HepG2 (cell line): ENCODE data around the gene SIVA1. TPM values are rescaled to one million over a fixed set of nuclear protein-coding genes. Genes with fewer than 3 reads are reported as not detected.

Experiments used
- LCORL ChIP-seq, 2 experiments: fragments of 450-650 bp in 1 of 2; sonication (generic) in 1 of 2; formaldehyde crosslinking in 1 of 2; IDR thresholded peaks; 2 replicates each; pipeline versions ENCODE4 v1.5.0 to v1.6.1; 2017 to 2020; ENCODE audit warnings: antibody characterized with exemption in 1 of 2, missing genetic modification reagents in 1 of 2
- MXD4 ChIP-seq: IDR thresholded peaks from 2 replicates; pipeline ENCODE4 v1.6.1; 2016; ENCODE audit warnings: mild to moderate bottlenecking, missing biosample characterization, missing genetic modification reagents
- NAIF1 ChIP-seq: sonication (generic); formaldehyde crosslinking; IDR thresholded peaks from 2 replicates; pipeline ENCODE4 v1.5.0; 2020; ENCODE audit warnings: mild to moderate bottlenecking, missing genetic modification reagents, borderline replicate concordance
- PITX1 ChIP-seq: sonication (generic); formaldehyde crosslinking; IDR thresholded peaks from 2 replicates; pipeline ENCODE4 v1.5.1; 2020; ENCODE audit warnings: mild to moderate bottlenecking, missing genetic modification reagents
- RARA ChIP-seq: IDR thresholded peaks from 2 replicates; pipeline ENCODE4 v1.6.1; 2016; ENCODE audit warnings: missing genetic modification reagents, missing compliant biosample characterization
- ZNF232 ChIP-seq: sonication (generic); formaldehyde crosslinking; IDR thresholded peaks from 2 replicates; pipeline ENCODE4 v1.4.0; 2020; ENCODE audit warnings: missing genetic modification reagents, borderline replicate concordance
- ZNF234 ChIP-seq: sonication (generic); formaldehyde crosslinking; conservative IDR thresholded peaks from 2 replicates; pipeline ENCODE4 v1.5.1; 2020; ENCODE audit warnings: mild to moderate bottlenecking, missing genetic modification reagents
- ZNF670 ChIP-seq: sonication (generic); formaldehyde crosslinking; IDR thresholded peaks from 2 replicates; pipeline ENCODE4 v1.8.0; 2022; ENCODE audit warnings: mild to moderate bottlenecking, missing genetic modification reagents, borderline replicate concordance
- ZNF777 ChIP-seq: sonication (generic); formaldehyde crosslinking; IDR thresholded peaks from 2 replicates; pipeline ENCODE4 v1.4.0; 2020; ENCODE audit warnings: missing genetic modification reagents
- polyA plus RNA-seq, 8 experiments: library from polyadenylated mRNA; depleted of rRNA in 3 of 8; stranded (reverse) in 7 of 8; unstranded in 1 of 8; fragments of >200 nt; fragmentation: Illumina TruSeq in 4 of 8; extraction: Trizol in 4 of 8; gene quantifications; 2 replicates each; pipeline versions ENCODE4 v1.2.1 to v1.2.3, GENCODE V29; 2011 to 2016; ENCODE audit warnings: low read depth in 4 of 8, missing spikeins in 1 of 8, mixed read lengths in 1 of 8; ENCODE audit not compliant: insufficient read depth in 1 of 8
- total RNA-seq, 5 experiments: library from RNA; depleted of rRNA; stranded (reverse); fragments of >200 nt; fragmentation: Illumina TruSeq; extraction: Trizol; gene quantifications; 2 replicates each; pipeline ENCODE4 v1.2.3, GENCODE V29; 2016; ENCODE audit warnings: low read depth in 1 of 5
- TF ChIP-seq, protein P1 (sequence below): sonication (generic); formaldehyde crosslinking; IDR thresholded peaks from 2 replicates; pipeline ENCODE4 v1.4.0; 2020; ENCODE audit warnings: mild to moderate bottlenecking, missing genetic modification reagents
- TF ChIP-seq, protein P2 (sequence below): sonication (generic); formaldehyde crosslinking; IDR thresholded peaks from 2 replicates; pipeline ENCODE4 v1.9.0; 2021; ENCODE audit warnings: missing genetic modification reagents, mild to moderate bottlenecking, borderline replicate concordance
- TF ChIP-seq, protein P3 (sequence below): sonication (generic); formaldehyde crosslinking; IDR thresholded peaks from 2 replicates; pipeline ENCODE4 v1.4.0; 2020; ENCODE audit warnings: low read depth, mild to moderate bottlenecking, missing genetic modification reagents
- TF ChIP-seq, protein P4 (sequence below): sonication (generic); formaldehyde crosslinking; IDR thresholded peaks from 2 replicates; pipeline ENCODE4 v1.8.1; 2023; ENCODE audit warnings: missing genetic modification reagents, inconsistent platforms, borderline replicate concordance
- TF ChIP-seq, protein P5 (sequence below): sonication (generic); formaldehyde crosslinking; IDR thresholded peaks from 2 replicates; pipeline ENCODE4 v1.8.1; 2023; ENCODE audit warnings: mild to moderate bottlenecking, missing genetic modification reagents

SIVA1 gene
- total and polyA plus RNA-seq, 2 of the 13 experiments (the other 11 are each of a cell fraction or from before 2014, with no cell fraction given) = 123 to 186 TPM

DNA sequence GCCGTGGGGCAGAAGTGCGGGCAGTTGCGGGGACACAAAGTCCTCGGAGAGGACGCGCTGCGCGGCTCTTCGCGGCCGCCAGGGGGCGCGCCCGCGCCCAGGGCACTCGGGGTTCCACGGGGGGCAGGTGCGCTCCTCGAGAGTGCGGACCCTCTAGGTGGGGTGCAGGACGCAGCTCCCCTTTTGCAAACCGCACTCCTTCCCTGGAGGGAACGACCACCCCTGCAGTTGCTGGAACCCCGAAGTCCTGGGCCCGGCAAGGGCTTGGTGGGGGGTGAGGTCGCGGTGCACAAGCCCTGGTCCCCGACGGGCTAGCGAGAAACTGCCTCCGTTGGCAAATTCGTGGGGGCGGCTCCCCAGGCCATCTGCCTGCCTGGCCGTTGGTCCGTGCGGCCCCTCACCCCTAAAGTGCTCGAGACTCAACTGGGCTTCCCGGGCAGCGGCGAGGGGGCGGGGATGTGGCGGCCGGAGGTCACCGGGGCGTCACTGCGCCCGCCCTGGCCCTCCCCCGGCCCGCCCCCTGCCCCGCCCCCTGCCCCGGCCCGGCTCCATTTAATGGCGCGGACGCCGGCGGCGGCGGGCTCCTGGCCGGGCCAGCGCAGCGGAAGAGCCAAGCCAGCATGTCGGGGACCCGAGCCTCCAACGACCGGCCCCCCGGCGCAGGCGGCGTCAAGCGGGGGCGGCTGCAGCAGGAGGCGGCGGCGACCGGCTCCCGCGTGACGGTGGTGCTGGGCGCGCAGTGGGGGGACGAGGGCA lies 29.1 kb upstream of the SIVA1 start, which contains the start of gene ADSS1 (continued):
- TF ChIP-seq, protein P1, sequence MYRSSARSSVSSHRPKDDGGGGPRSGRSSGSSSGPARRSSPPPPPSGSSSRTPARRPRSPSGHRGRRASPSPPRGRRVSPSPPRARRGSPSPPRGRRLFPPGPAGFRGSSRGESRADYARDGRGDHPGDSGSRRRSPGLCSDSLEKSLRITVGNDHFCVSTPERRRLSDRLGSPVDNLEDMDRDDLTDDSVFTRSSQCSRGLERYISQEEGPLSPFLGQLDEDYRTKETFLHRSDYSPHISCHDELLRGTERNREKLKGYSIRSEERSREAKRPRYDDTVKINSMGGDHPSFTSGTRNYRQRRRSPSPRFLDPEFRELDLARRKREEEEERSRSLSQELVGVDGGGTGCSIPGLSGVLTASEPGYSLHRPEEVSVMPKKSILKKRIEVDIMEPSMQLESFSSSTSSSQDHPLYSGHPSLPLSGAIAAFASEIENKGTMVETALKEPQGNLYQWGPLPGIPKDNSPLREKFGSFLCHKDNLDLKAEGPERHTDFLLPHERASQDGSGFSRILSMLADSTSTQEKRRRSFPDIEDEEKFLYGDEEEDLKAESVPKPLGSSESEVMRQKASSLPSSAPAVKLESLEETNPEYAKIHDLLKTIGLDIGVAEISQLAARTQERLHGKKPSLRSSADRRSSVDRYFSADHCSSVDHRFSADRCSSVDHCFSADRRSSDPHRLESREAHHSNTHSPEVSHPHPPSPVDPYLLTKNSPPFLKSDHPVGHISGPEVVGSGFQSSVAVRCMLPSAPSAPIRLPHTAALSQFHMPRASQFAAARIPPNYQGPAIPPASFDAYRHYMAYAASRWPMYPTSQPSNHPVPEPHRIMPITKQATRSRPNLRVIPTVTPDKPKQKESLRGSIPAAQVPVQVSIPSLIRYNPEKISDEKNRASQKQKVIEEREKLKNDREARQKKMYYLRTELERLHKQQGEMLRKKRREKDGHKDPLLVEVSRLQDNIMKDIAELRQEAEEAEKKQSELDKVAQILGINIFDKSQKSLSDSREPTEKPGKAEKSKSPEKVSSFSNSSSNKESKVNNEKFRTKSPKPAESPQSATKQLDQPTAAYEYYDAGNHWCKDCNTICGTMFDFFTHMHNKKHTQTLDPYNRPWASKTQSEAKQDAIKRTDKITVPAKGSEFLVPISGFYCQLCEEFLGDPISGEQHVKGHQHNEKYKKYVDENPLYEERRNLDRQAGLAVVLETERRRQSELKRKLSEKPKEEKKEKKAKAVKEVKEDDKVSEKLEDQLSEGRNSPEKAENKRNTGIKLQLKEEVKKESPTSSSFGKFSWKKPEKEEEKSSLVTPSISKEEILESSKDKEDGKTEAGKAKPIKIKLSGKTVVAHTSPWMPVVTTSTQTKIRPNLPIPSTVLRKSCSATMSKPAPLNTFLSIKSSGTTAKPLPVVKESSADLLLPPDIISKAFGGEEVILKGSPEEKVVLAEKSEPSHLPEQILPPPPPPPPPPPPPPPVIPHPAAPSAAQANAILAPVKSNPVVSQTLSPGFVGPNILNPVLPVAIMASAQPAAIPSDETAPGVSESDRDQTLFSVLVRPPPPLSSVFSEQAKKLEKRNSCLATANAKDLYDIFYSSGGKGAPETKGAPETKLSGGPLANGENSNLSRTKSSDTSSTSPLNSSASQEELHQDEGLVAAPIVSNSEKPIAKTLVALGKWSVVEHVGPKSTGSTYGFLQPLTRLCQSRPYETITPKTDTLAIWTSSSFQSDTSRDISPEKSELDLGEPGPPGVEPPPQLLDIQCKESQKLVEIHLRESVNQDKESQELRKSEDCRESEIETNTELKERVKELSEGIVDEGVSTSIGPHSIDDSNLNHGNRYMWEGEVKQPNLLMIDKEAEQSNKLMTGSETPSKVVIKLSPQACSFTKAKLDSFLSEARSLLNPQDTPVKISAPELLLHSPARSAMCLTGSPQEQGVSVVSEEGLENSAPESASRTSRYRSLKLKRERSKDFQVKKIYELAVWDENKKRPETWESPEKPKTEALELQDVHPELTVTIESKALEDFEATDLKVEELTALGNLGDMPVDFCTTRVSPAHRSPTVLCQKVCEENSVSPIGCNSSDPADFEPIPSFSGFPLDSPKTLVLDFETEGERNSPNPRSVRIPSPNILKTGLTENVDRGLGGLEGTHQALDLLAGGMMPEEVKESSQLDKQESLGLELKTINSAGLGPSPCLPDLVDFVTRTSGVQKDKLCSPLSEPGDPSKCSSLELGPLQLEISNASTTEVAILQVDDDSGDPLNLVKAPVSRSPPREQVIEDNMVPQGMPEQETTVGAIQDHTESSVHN (CRISPR knock-in tag) = no peak
- TF ChIP-seq ZNF232 (CRISPR knock-in tag) (peak; percentile 44; the same call in 1 of the 2 replicates), LCORL (IDR thresholded peaks at IDR 0.05) (no peak), LCORL (CRISPR knock-in tag; IDR thresholded peaks at IDR 0.05) (peak; percentile 67; the same call in 1 of the 2 replicates), ZNF777 (CRISPR knock-in tag) (peak; percentile 77), MXD4 (peak; percentile 68; the same call in 1 of the 2 replicates), PITX1 (CRISPR knock-in tag) (no peak), ZNF234 (CRISPR knock-in tag) (peak; percentile 83; the same call in 1 of the 2 replicates), ZNF670 (CRISPR knock-in tag) (peak; percentile 42; the same call in 1 of the 2 replicates), NAIF1 (CRISPR knock-in tag) (no peak), RARA (CRISPR knock-in tag) (peak; percentile 27; the same call in 1 of the 2 replicates)
- TF ChIP-seq, protein P2, sequence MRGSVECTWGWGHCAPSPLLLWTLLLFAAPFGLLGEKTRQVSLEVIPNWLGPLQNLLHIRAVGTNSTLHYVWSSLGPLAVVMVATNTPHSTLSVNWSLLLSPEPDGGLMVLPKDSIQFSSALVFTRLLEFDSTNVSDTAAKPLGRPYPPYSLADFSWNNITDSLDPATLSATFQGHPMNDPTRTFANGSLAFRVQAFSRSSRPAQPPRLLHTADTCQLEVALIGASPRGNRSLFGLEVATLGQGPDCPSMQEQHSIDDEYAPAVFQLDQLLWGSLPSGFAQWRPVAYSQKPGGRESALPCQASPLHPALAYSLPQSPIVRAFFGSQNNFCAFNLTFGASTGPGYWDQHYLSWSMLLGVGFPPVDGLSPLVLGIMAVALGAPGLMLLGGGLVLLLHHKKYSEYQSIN (CRISPR knock-in tag) = no peak
- TF ChIP-seq, protein P3, sequence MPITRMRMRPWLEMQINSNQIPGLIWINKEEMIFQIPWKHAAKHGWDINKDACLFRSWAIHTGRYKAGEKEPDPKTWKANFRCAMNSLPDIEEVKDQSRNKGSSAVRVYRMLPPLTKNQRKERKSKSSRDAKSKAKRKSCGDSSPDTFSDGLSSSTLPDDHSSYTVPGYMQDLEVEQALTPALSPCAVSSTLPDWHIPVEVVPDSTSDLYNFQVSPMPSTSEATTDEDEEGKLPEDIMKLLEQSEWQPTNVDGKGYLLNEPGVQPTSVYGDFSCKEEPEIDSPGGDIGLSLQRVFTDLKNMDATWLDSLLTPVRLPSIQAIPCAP (CRISPR knock-in tag) = no peak
- TF ChIP-seq, protein P4, sequence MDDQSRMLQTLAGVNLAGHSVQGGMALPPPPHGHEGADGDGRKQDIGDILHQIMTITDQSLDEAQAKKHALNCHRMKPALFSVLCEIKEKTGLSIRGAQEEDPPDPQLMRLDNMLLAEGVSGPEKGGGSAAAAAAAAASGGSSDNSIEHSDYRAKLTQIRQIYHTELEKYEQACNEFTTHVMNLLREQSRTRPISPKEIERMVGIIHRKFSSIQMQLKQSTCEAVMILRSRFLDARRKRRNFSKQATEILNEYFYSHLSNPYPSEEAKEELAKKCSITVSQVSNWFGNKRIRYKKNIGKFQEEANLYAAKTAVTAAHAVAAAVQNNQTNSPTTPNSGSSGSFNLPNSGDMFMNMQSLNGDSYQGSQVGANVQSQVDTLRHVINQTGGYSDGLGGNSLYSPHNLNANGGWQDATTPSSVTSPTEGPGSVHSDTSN = no peak
- TF ChIP-seq, protein P5, sequence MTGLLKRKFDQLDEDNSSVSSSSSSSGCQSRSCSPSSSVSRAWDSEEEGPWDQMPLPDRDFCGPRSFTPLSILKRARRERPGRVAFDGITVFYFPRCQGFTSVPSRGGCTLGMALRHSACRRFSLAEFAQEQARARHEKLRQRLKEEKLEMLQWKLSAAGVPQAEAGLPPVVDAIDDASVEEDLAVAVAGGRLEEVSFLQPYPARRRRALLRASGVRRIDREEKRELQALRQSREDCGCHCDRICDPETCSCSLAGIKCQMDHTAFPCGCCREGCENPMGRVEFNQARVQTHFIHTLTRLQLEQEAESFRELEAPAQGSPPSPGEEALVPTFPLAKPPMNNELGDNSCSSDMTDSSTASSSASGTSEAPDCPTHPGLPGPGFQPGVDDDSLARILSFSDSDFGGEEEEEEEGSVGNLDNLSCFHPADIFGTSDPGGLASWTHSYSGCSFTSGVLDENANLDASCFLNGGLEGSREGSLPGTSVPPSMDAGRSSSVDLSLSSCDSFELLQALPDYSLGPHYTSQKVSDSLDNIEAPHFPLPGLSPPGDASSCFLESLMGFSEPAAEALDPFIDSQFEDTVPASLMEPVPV (CRISPR knock-in tag) = 0 out of 2 replicates have a peak, but pooled peaks have one; percentile 48
